Hepatocyte (in vitro differentiated cells): ENCODE measurements around the gene EML4. TPM values are rescaled to one million over a fixed set of nuclear protein-coding genes. Genes with fewer than 3 reads are reported as not detected.
"Not testable (repeated sequence)": the region's sequence is repeated elsewhere in the genome, so short reads cannot be mapped to it uniquely, and the experiment has no call there.

Experiments used
- DNase-seq: peaks from one replicate; pipeline ENCODE4 v3.0.0-alpha.2; 2016; ENCODE audit warnings: low spot score
- H2AFZ ChIP-seq: fragments of 200-600 bp; sonication (generic); 2 replicates; pipeline ENCODE4 v1.6.0; 2016; ENCODE audit warnings: antibody characterized with exemption, mild to moderate bottlenecking
- H3K27ac ChIP-seq: fragments of 200-600 bp; sonication (generic); 2 replicates; pipeline ENCODE4 v1.5.1; 2016; ENCODE audit warnings: mild to moderate bottlenecking
- H3K27me3 ChIP-seq: fragments of 200-600 bp; sonication (generic); 2 replicates; pipeline ENCODE4 v1.6.1; 2016
- H3K36me3 ChIP-seq: fragments of 200-600 bp; sonication (generic); replicated peaks from 2 replicates; pipeline ENCODE4 v1.5.1; 2016; ENCODE audit warnings: low read depth; ENCODE audit not compliant: insufficient read depth
- H3K4me1 ChIP-seq: fragments of 200-600 bp; sonication (generic); 2 replicates; pipeline ENCODE4 v1.5.1; 2016; ENCODE audit warnings: mild to moderate bottlenecking, moderate library complexity; ENCODE audit not compliant: insufficient read depth
- H3K4me2 ChIP-seq: fragments of 200-600 bp; sonication (generic); 2 replicates; pipeline ENCODE4 v1.6.0; 2016
- H3K4me3 ChIP-seq: fragments of 200-600 bp; sonication (generic); 2 replicates; pipeline ENCODE4 v1.5.1; 2016; ENCODE audit warnings: mild to moderate bottlenecking
- H3K79me2 ChIP-seq: fragments of 200-600 bp; sonication (generic); 2 replicates; pipeline ENCODE4 v1.6.0; 2017; ENCODE audit warnings: mild to moderate bottlenecking
- H3K9me2 ChIP-seq: fragments of 200-600 bp; sonication (generic); replicated peaks from 2 replicates; pipeline ENCODE4 v1.6.0; 2017; ENCODE audit warnings: mild to moderate bottlenecking; ENCODE audit not compliant: insufficient read depth
- H3K9me3 ChIP-seq: fragments of 200-600 bp; sonication (generic); 2 replicates; pipeline ENCODE4 v1.5.1; 2016; ENCODE audit warnings: low read depth, mild to moderate bottlenecking
- H4K20me1 ChIP-seq: fragments of 200-600 bp; sonication (generic); 2 replicates; pipeline ENCODE4 v1.6.0; 2016; ENCODE audit warnings: mild to moderate bottlenecking; ENCODE audit not compliant: insufficient read depth, poor library complexity, severe bottlenecking
- EZH2 ChIP-seq: fragments of 200-600 bp; sonication (generic); IDR thresholded peaks from 2 replicates; pipeline ENCODE4 v1.6.1; 2016; ENCODE audit warnings: antibody characterized with exemption, mild to moderate bottlenecking, borderline replicate concordance
- EZH2phosphoT487 ChIP-seq: fragments of 200-600 bp; sonication (generic); IDR thresholded peaks from one replicate; pipeline ENCODE4 v1.6.1; 2018; ENCODE audit warnings: antibody characterized with exemption, mild to moderate bottlenecking, low read depth, moderate library complexity; ENCODE audit not compliant: unreplicated experiment, severe bottlenecking
- WGBS: methylation state at CpG from one replicate; pipeline ENCODE4 v1.1.6; 2016; ENCODE audit warnings: low lambda C conversion rate; ENCODE audit errors: missing lambda C conversion rate; 5-methylcytosine and 5-hydroxymethylcytosine counted together
- polyA plus RNA-seq: library from polyadenylated mRNA; unstranded; fragments of >200 nt; fragmentation: Nextera tagmentation; extraction: Ambion mirVana; gene quantifications from 2 replicates; pipeline ENCODE4 v1.2.1, GENCODE V29; 2016
- total RNA-seq: library from RNA; depleted of rRNA; stranded (reverse); fragments of >200 nt; gene quantifications from 2 replicates; pipeline ENCODE4 v1.2.3, GENCODE V29; 2014
- TF ChIP-seq, protein P1 (sequence below): fragments of 200-600 bp; sonication (generic); IDR thresholded peaks from 2 replicates; pipeline ENCODE4 v1.5.1; 2016; ENCODE audit warnings: antibody characterized with exemption, mild to moderate bottlenecking; ENCODE audit not compliant: poor library complexity

The EML4 gene
- total and polyA plus RNA-seq, 2 experiments from 2014 or later: 49.9 to 86.8 TPM

DNA sequence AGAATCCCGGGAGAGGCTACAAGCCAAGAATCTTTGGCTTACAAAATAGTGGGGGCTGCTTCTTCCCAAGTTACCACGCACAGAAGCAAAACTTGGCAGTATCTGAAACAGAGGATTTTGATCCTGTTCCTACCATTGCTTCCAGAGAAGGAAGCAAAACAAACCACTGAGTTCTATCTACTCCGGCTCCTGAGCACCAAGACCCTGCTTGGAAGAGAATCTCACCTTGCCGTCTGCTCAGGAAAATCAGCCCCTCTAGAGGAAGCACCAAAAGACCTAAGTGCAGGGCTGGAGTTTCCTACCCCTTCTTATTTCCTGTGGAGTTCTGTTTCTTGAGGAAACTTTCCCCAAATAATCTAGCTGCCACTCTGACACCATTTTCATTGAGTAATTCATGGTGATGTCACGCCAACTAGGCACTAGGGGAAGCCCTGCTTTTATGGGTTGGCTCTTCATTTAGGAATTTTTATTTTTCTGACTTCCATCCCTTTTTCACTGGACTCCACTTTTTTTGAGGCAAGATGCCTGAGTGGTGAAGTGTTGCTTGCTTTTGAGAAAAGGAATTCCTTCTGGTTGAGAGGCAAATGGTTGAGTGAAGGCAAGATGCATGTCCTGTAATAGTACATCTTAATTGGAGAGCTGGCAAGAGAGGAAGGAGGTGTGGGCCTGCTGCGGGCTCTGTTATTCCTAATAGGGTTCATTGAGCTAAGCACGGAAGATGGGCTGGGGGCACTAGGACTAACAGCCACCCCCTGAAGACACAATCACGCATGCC, 36.8 kb upstream of the EML4 start:
- H2AFZ ChIP-seq: no peak overlapping the region
- WGBS: 59% methylated on average over 8 of the region's 8 CpGs
- peak overlapping the region; percentile 73 for H3K4me2 ChIP-seq
- no peaks in the 10 kb centered on the region for H3K9me2 ChIP-seq
- no peaks in the 10 kb centered on the region for H3K9me3 ChIP-seq
- H3K4me1 ChIP-seq: peaks cover 42% of the 10 kb centered on the region
- peak overlapping the region; percentile 81 for H3K27ac ChIP-seq
- no peak for TF ChIP-seq EZH2
- no peak for TF ChIP-seq EZH2phosphoT487
- TF ChIP-seq, protein P1, sequence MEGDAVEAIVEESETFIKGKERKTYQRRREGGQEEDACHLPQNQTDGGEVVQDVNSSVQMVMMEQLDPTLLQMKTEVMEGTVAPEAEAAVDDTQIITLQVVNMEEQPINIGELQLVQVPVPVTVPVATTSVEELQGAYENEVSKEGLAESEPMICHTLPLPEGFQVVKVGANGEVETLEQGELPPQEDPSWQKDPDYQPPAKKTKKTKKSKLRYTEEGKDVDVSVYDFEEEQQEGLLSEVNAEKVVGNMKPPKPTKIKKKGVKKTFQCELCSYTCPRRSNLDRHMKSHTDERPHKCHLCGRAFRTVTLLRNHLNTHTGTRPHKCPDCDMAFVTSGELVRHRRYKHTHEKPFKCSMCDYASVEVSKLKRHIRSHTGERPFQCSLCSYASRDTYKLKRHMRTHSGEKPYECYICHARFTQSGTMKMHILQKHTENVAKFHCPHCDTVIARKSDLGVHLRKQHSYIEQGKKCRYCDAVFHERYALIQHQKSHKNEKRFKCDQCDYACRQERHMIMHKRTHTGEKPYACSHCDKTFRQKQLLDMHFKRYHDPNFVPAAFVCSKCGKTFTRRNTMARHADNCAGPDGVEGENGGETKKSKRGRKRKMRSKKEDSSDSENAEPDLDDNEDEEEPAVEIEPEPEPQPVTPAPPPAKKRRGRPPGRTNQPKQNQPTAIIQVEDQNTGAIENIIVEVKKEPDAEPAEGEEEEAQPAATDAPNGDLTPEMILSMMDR: no peak
- peak; percentile 27 for DNase-seq
- H3K27me3 ChIP-seq: no peaks in the 10 kb centered on the region
- H3K36me3 ChIP-seq: no peaks in the 10 kb centered on the region
- no peaks in the 10 kb centered on the region for H4K20me1 ChIP-seq
- no peaks in the 10 kb centered on the region for H3K79me2 ChIP-seq
- no peak overlapping the region for H3K4me3 ChIP-seq

DNA sequence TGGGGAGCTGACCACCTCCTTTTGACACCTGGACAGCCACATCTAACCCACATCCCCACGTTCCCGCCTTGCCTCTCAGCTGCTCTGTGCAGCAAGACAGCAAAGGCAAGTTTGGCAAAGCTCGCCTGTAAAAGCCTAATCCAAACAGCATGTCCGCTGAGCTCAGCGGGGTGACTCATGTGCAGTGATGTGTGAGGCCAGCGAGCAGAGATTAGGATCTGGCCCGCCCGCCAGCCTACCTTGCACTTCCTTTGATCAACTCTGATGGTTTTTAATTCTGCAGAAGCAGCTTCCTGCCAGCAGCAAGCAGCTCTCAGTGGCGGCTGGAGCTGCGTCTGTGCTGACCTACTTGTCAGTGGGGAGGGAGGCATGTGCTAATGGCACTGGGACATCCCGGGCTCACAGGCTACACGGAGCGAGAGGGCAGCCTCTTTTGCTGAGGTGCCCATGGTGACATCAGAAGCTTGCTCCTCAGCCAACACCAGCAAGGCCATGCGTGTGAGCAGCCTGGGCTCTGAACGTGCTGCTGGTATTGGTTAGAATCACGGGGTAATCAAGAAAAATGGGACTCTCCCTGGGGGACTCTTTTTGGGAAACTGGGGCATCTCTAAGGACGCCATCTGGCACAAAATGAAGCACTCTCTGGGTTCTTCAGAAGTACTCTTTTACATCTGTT, 36.0 kb upstream of the EML4 start:
- H3K4me2 ChIP-seq: peak overlapping the region; percentile 73
- peaks cover 37% of the 10 kb centered on the region for H3K4me1 ChIP-seq
- TF ChIP-seq EZH2 (no peak), EZH2phosphoT487 (no peak)
- TF ChIP-seq, protein P1: no peak
- H2AFZ ChIP-seq: peak overlapping the region; percentile 15
- H3K9me2 ChIP-seq: no peaks in the 10 kb centered on the region
- H3K27me3 ChIP-seq: no peaks in the 10 kb centered on the region
- peak overlapping the region; percentile 81 for H3K27ac ChIP-seq
- H3K4me3 ChIP-seq: no peak overlapping the region
- no peaks in the 10 kb centered on the region for H3K79me2 ChIP-seq
- H3K36me3 ChIP-seq: no peaks in the 10 kb centered on the region
- H3K9me3 ChIP-seq: no peaks in the 10 kb centered on the region
- 6% methylated on average over 17 of the region's 17 CpGs for WGBS
- DNase-seq: peak; percentile 92
- no peaks in the 10 kb centered on the region for H4K20me1 ChIP-seq

DNA sequence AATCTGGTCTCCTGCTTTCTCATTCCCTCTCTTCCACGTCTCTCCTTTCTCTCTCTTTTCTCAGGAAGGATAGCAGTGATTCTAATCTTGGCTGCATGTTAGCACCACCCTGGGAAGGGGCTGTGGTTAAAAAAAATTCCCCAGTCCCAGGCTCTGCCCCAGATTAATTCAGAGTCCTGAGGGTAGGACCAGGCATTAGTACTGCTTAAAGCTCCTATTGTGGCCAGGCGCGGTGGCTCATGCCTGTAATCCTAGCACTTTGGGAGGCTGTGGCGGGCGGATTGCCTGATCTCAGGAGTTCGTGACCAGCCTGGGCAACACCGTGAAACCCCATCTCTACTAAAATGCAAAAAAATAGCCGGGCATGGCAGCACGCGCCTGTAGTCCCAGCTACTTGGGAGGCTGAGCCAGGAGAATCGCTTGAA, 35.4 kb upstream of the EML4 start:
- Histone ChIP-seq H3K27ac (peak overlapping the region; percentile 81), H3K36me3 (no peaks in the 10 kb centered on the region), H3K9me3 (no peaks in the 10 kb centered on the region), H3K79me2 (no peaks in the 10 kb centered on the region), H3K4me3 (no peak overlapping the region), H2AFZ (peak overlapping the region; percentile 15), H3K4me2 (peak overlapping the region; percentile 73), H3K27me3 (no peaks in the 10 kb centered on the region), H4K20me1 (no peaks in the 10 kb centered on the region), H3K4me1 (peaks cover 32% of the 10 kb centered on the region), H3K9me2 (no peaks in the 10 kb centered on the region)
- no peak for TF ChIP-seq EZH2phosphoT487
- TF ChIP-seq, protein P1: no peak
- no peak for TF ChIP-seq EZH2
- WGBS: 82% methylated on average over 11 of the region's 11 CpGs
- no peak for DNase-seq

DNA sequence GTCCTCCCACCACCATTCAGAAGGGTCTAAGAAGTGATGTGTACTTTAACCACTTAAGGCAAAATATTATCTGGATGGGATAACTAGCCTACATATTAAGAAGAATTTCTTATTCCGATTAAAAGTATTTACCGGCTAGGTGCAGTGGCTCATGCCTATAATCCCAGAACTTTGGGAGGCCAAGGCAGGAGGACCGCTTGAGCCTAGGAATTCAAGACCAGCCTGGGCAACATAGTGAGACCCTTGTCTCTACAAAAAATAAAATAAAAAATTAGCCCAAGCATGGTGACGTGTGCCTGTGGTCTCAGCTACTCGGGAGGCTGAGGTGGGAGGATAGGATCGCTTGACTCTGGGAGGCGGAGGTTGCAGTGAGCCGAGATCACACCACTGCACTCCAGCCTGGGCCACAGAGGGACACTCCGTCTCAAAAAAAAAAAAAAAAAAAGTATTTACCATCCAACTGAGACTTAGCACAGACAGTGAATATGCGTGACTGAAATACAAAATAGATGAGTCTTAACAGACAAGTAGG, 34.7 kb upstream of the EML4 start:
- not testable (repeated sequence) for H3K27ac ChIP-seq, H3K36me3 ChIP-seq, H3K9me3 ChIP-seq, H2AFZ ChIP-seq, H3K9me2 ChIP-seq, H3K4me3 ChIP-seq, H3K4me2 ChIP-seq, DNase-seq, H4K20me1 ChIP-seq, H3K79me2 ChIP-seq, H3K27me3 ChIP-seq
- WGBS: 89% methylated on average over 10 of the region's 10 CpGs
- H3K4me1 ChIP-seq: peaks cover 31% of the 10 kb centered on the region
